GM12874 (cell line): ENCODE results near the gene BACH2.

Experiments
- CTCF ChIP-seq: IDR thresholded peaks from 2 replicates; pipeline ENCODE4 v1.5.1; 2011; ENCODE audit warnings: low read depth, mild to moderate bottlenecking, control low read depth, low read length, moderate library complexity; ENCODE audit not compliant: insufficient read depth

The BACH2 gene

DNA sequence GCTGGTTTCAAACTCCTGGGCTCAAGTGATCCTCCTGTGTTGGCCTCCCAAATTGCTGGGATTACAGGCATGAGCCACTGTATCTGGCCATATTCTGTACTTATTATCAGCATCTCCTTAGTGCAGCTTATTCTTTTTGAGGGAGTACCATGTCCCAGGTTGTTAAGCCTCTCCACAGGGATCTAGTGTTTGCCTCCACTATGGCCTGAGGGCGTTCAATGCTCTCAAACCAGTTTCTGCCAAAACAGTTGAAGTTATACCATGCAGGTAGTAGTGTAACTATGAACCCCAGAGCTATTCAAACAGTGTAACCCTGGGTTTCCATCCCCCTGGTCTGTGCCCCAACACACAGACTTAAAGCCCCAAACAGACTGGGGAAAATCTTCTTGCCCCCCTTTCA, 81.7 kb downstream of the BACH2 start:
- TF ChIP-seq CTCF: no peak

GRCh38 chr6:90214461-90214860, 82.2 kb downstream of the BACH2 start:
- no peak for TF ChIP-seq CTCF

- no peak for TF ChIP-seq CTCF
These were observed 84.4 kb downstream of the BACH2 start for GRCh38 chr6:90212274-90212673.

DNA sequence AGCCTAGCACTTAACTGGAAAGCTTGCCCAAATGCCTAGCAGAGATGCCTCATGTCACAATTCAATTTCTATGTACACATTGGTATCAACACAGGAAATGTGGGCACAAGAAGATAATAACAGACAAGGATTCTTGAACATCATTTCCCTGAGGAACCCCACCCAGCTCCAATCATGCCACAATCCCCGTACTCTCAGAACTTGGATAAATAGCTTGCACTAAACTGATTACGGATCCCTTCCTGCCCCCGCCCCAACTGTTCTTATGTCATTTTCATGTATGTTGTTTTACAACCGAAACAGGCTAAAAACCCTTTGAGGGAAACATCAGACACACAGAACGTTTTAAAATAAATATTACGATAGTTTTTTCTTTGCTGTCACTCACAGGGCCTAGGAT, 87.1 kb downstream of the BACH2 start:
- TF ChIP-seq CTCF: no peak

GRCh38 chr6:90204327-90205056, 92.2 kb downstream of the BACH2 start:
- TF ChIP-seq CTCF: no peak

- no peak for TF ChIP-seq CTCF
These were observed 93.0 kb downstream of the BACH2 start for GRCh38 chr6:90203672-90204071.

GRCh38 chr6:90202156-90202555, 94.5 kb downstream of the BACH2 start:
- TF ChIP-seq CTCF: no peak
